ENCODE data around the gene ZSWIM1. TPM values are rescaled to one million over a fixed set of nuclear protein-coding genes. Genes with fewer than 3 reads are reported as not detected.

ZSWIM1 gene
- total and polyA plus RNA-seq, 2 of the 13 experiments (the other 11 are each of a cell fraction or from before 2014, with no cell fraction given): 9.5 to 11.7 TPM

DNA sequence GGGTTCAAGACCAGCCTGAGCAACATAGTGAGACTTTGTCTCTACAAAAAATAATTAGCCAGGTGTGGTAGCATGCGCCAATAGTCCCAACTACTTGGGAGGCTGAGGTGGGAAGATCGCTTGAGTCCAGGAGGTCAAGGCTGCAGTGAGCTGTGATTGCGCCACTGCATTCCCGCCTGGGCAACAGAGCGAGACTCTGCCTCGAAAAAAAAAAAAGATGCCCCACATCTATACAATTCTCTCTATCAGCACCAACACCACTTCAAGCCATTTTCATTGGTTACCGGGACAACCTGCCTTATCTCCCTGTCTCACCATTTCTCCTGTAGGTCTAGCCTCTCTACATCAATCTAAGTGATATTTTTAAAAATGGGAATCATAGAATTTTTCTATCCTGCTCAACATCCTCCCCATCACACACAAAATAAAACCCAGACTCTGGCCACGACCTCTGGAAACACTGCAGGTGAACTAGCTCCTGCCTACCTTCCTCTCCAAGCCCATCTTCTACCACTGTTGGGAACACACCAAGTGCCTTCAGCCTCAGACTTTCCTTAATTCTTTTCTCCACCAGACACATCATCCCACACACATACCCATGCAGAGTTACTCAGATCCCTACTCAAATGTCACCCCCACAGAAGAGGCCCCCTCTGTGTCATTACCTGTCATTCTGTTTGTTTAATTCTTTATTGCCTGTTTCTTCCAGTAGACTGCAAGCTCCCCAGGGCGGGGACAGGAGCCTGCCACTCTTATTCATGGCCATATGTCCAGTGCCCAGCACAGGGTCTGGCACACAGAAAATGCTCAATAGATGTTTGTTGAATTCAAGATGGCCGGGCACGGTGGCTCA, 40.5 kb downstream of the ZSWIM1 start (continued):
- TF ChIP-seq ZSCAN21 (CRISPR knock-in tag; IDR thresholded peaks at IDR 0.05; ENCODE audit: borderline replicate concordance): no peak
- TF ChIP-seq ZBTB42 (CRISPR knock-in tag; IDR thresholded peaks at IDR 0.05): no peak
- TF ChIP-seq, protein P1, sequence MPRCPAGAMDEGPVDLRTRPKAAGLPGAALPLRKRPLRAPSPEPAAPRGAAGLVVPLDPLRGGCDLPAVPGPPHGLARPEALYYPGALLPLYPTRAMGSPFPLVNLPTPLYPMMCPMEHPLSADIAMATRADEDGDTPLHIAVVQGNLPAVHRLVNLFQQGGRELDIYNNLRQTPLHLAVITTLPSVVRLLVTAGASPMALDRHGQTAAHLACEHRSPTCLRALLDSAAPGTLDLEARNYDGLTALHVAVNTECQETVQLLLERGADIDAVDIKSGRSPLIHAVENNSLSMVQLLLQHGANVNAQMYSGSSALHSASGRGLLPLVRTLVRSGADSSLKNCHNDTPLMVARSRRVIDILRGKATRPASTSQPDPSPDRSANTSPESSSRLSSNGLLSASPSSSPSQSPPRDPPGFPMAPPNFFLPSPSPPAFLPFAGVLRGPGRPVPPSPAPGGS (CRISPR knock-in tag; IDR thresholded peaks at IDR 0.05): no peak
- peak; percentile 74; the same call in 1 of the 2 replicates for TF ChIP-seq ZMYM2 (CRISPR knock-in tag; IDR thresholded peaks at IDR 0.05)
- TF ChIP-seq, protein P2, sequence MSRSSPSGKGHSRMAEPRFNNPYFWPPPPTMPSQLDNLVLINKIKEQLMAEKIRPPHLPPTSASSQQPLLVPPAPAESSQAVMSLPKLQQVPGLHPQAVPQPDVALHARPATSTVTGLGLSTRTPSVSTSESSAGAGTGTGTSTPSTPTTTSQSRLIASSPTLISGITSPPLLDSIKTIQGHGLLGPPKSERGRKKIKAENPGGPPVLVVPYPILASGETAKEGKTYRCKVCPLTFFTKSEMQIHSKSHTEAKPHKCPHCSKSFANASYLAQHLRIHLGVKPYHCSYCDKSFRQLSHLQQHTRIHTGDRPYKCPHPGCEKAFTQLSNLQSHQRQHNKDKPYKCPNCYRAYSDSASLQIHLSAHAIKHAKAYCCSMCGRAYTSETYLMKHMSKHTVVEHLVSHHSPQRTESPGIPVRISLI (CRISPR knock-in tag; IDR thresholded peaks at IDR 0.05; ENCODE audit: borderline replicate concordance): peak; percentile 94
- TF ChIP-seq ZNF619 (CRISPR knock-in tag; IDR thresholded peaks at IDR 0.05): no peak
- TF ChIP-seq TBL1XR1 (IDR thresholded peaks at IDR 0.05; ENCODE audit: borderline replicate concordance, low read length, partially characterized antibody): no peak
- no peak for TF ChIP-seq ZNF766 (CRISPR knock-in tag; IDR thresholded peaks at IDR 0.05; ENCODE audit: borderline replicate concordance)
- TF ChIP-seq, protein P3, sequence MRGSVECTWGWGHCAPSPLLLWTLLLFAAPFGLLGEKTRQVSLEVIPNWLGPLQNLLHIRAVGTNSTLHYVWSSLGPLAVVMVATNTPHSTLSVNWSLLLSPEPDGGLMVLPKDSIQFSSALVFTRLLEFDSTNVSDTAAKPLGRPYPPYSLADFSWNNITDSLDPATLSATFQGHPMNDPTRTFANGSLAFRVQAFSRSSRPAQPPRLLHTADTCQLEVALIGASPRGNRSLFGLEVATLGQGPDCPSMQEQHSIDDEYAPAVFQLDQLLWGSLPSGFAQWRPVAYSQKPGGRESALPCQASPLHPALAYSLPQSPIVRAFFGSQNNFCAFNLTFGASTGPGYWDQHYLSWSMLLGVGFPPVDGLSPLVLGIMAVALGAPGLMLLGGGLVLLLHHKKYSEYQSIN (CRISPR knock-in tag; IDR thresholded peaks at IDR 0.05; ENCODE audit: borderline replicate concordance): no peak
- TF ChIP-seq, protein P4, sequence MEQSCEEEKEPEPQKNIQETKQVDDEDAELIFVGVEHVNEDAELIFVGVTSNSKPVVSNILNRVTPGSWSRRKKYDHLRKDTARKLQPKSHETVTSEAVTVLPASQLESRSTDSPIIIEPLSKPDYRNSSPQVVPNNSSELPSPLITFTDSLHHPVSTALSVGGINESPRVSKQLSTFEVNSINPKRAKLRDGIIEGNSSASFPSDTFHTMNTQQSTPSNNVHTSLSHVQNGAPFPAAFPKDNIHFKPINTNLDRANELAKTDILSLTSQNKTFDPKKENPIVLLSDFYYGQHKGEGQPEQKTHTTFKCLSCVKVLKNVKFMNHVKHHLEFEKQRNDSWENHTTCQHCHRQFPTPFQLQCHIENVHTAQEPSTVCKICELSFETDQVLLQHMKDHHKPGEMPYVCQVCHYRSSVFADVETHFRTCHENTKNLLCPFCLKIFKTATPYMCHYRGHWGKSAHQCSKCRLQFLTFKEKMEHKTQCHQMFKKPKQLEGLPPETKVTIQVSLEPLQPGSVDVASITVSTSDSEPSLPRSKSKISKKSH (CRISPR knock-in tag; IDR thresholded peaks at IDR 0.05; ENCODE audit: borderline replicate concordance): no peak
- peak; percentile 71 for TF ChIP-seq TEAD3 (CRISPR knock-in tag; optimal IDR thresholded peaks at IDR 0.05; ENCODE audit: borderline replicate concordance)
- TF ChIP-seq NFE2 (CRISPR knock-in tag; IDR thresholded peaks at IDR 0.05): no peak
- no peak for TF ChIP-seq ZKSCAN8 (CRISPR knock-in tag; IDR thresholded peaks at IDR 0.05; ENCODE audit: borderline replicate concordance)
- TF ChIP-seq RBAK (CRISPR knock-in tag; IDR thresholded peaks at IDR 0.05): no peak
- TF ChIP-seq, protein P5, sequence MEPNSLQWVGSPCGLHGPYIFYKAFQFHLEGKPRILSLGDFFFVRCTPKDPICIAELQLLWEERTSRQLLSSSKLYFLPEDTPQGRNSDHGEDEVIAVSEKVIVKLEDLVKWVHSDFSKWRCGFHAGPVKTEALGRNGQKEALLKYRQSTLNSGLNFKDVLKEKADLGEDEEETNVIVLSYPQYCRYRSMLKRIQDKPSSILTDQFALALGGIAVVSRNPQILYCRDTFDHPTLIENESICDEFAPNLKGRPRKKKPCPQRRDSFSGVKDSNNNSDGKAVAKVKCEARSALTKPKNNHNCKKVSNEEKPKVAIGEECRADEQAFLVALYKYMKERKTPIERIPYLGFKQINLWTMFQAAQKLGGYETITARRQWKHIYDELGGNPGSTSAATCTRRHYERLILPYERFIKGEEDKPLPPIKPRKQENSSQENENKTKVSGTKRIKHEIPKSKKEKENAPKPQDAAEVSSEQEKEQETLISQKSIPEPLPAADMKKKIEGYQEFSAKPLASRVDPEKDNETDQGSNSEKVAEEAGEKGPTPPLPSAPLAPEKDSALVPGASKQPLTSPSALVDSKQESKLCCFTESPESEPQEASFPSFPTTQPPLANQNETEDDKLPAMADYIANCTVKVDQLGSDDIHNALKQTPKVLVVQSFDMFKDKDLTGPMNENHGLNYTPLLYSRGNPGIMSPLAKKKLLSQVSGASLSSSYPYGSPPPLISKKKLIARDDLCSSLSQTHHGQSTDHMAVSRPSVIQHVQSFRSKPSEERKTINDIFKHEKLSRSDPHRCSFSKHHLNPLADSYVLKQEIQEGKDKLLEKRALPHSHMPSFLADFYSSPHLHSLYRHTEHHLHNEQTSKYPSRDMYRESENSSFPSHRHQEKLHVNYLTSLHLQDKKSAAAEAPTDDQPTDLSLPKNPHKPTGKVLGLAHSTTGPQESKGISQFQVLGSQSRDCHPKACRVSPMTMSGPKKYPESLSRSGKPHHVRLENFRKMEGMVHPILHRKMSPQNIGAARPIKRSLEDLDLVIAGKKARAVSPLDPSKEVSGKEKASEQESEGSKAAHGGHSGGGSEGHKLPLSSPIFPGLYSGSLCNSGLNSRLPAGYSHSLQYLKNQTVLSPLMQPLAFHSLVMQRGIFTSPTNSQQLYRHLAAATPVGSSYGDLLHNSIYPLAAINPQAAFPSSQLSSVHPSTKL (CRISPR knock-in tag; IDR thresholded peaks at IDR 0.05): peak; percentile 75
- no peak; the same call in 1 of the 2 replicates for TF ChIP-seq HDAC2 (CRISPR knock-in tag; IDR thresholded peaks at IDR 0.05)
